Mesendoderm (in vitro differentiated cells): ENCODE results near the gene TFAP2C.
"Not testable (repeated sequence)": the region's sequence is repeated elsewhere in the genome, so short reads cannot be mapped to it uniquely, and the experiment has no call there.

Experiments
- DNase-seq: peaks from one replicate; pipeline ENCODE4 v3.0.0; 2013
- H2AK5ac ChIP-seq: 2 replicates; pipeline ENCODE4 v1.6.1; 2013; ENCODE audit warnings: low read length, inconsistent platforms
- H2BK120ac ChIP-seq: 2 replicates; pipeline ENCODE4 v1.6.1; 2013; ENCODE audit warnings: low read depth, mild to moderate bottlenecking, low read length, moderate library complexity, mixed read lengths
- H2BK15ac ChIP-seq: replicated peaks from 2 replicates; pipeline ENCODE4 v1.6.1; 2013; ENCODE audit warnings: low read depth, mild to moderate bottlenecking, moderate library complexity
- H2BK5ac ChIP-seq: 2 replicates; pipeline ENCODE4 v1.6.1; 2013; ENCODE audit warnings: low read length, inconsistent platforms
- H3K18ac ChIP-seq: 2 replicates; pipeline ENCODE4 v1.6.1; 2013; ENCODE audit warnings: mild to moderate bottlenecking, low read length, mixed read lengths
- H3K23ac ChIP-seq: one replicate; pipeline ENCODE4 v1.6.1; 2013; ENCODE audit warnings: low read length
- H3K27ac ChIP-seq: 2 replicates; pipeline ENCODE4 v1.5.1; 2013; ENCODE audit warnings: low read depth, mild to moderate bottlenecking, inconsistent platforms, low read length, moderate library complexity
- H3K27me3 ChIP-seq: 2 replicates; pipeline ENCODE4 v1.6.1; 2013; ENCODE audit warnings: low read length, control low read depth, mild to moderate bottlenecking, inconsistent platforms; ENCODE audit not compliant: insufficient read depth, poor library complexity
- H3K36me3 ChIP-seq: 2 replicates; pipeline ENCODE4 v1.6.1; 2013; ENCODE audit warnings: low read length, inconsistent platforms; ENCODE audit not compliant: control insufficient read depth, insufficient read depth
- H3K4ac ChIP-seq: one replicate; pipeline ENCODE4 v1.6.1; 2013; ENCODE audit warnings: low read depth, mild to moderate bottlenecking, low read length, moderate library complexity
- H3K4me1 ChIP-seq: 2 replicates; pipeline ENCODE4 v1.6.1; 2013; ENCODE audit warnings: low read depth, low read length, inconsistent platforms; ENCODE audit not compliant: control insufficient read depth
- H3K4me2 ChIP-seq: 2 replicates; pipeline ENCODE4 v1.6.1; 2013; ENCODE audit warnings: low read length
- H3K4me3 ChIP-seq: 2 replicates; pipeline ENCODE4 v1.5.1; 2013; ENCODE audit warnings: mild to moderate bottlenecking, low read length
- H3K56ac ChIP-seq: one replicate; pipeline ENCODE4 v1.6.1; 2013; ENCODE audit warnings: low read length
- H3K79me1 ChIP-seq: 2 replicates; pipeline ENCODE4 v1.6.1; 2013; ENCODE audit warnings: low read length, inconsistent platforms
- H3K79me2 ChIP-seq: 2 replicates; pipeline ENCODE4 v1.6.1; 2013; ENCODE audit warnings: mild to moderate bottlenecking, low read length; ENCODE audit not compliant: control insufficient read depth, insufficient read depth
- H3K9ac ChIP-seq: 2 replicates; pipeline ENCODE4 v1.6.1; 2013; ENCODE audit warnings: low read length, inconsistent platforms
- H4K5ac ChIP-seq: one replicate; pipeline ENCODE4 v1.6.1; 2013; ENCODE audit warnings: low read length
- H4K8ac ChIP-seq: one replicate; pipeline ENCODE4 v1.6.1; 2013; ENCODE audit warnings: low read depth, mild to moderate bottlenecking, control low read depth, low read length, moderate library complexity
- WGBS: extraction: QIAGEN DNeasy Blood & Tissue Kit; methylation state at CpG from one replicate; pipeline ENCODE4 v1.1.7; 2013; ENCODE audit warnings: low lambda C conversion rate, missing lambda C conversion rate; ENCODE audit not compliant: insufficient coverage; ENCODE audit errors: extremely low coverage; 5-methylcytosine and 5-hydroxymethylcytosine counted together

The TFAP2C gene

GRCh38 chr20:56617489-56617888 lies 11.6 kb upstream of the TFAP2C start:
- Histone ChIP-seq H2AK5ac (no peak overlapping the region), H3K27me3 (no peaks in the 10 kb centered on the region), H3K27ac (no peak overlapping the region), H3K18ac (no peak overlapping the region), H3K79me1 (no peaks in the 10 kb centered on the region), H2BK15ac (no peak overlapping the region), H4K5ac (no peak overlapping the region), H3K4me3 (no peak overlapping the region), H3K4me1 (no peaks in the 10 kb centered on the region), H2BK5ac (no peak overlapping the region), H3K4me2 (no peak overlapping the region), H3K9ac (no peak overlapping the region), H3K4ac (no peak overlapping the region), H3K79me2 (no peaks in the 10 kb centered on the region), H3K56ac (no peak overlapping the region), H2BK120ac (no peak overlapping the region), H3K36me3 (no peaks in the 10 kb centered on the region), H3K23ac (no peak overlapping the region), H4K8ac (no peak overlapping the region)
- DNase-seq, result no peak
- no CpG with 5 or more reads among the region's 4 CpGs for WGBS

DNA sequence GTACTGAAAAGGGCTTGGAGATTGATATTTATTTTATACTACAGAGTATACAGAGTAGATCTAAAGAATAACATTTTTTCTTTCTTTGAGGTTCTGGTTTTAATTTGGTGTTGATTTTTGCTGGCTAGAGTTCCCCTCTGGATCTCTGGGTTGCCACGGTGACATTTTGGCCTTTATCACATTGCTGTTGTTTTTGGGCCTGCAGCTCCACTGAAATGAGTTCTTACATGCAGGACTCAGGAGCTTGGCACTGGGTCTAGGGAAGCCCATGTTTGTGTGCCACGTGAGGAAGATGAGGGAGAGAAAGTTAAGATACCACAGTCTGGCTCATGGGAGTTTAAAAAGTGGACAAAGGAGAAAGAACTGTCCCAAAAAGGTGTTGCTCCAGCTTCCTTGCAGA lies 7.4 kb upstream of the TFAP2C start:
- Histone ChIP-seq H3K79me1 (no peaks in the 10 kb centered on the region), H3K4ac (no peak overlapping the region), H3K23ac (no peak overlapping the region), H3K27ac (no peak overlapping the region), H2BK15ac (no peak overlapping the region), H4K5ac (no peak overlapping the region), H3K4me1 (no peaks in the 10 kb centered on the region), H4K8ac (no peak overlapping the region), H3K36me3 (no peaks in the 10 kb centered on the region), H3K9ac (no peak overlapping the region), H3K56ac (no peak overlapping the region), H2AK5ac (no peak overlapping the region), H2BK120ac (no peak overlapping the region), H3K18ac (no peak overlapping the region), H3K79me2 (no peaks in the 10 kb centered on the region), H2BK5ac (no peak overlapping the region), H3K4me2 (no peak overlapping the region), H3K27me3 (peaks cover 8% of the 10 kb centered on the region), H3K4me3 (no peak overlapping the region)
- no peak for DNase-seq
- no CpG with 5 or more reads among the region's 2 CpGs for WGBS

- peaks cover 28% of the 10 kb centered on the region for H3K27me3 ChIP-seq
- not testable (repeated sequence) for H3K4me3 ChIP-seq, H3K4ac ChIP-seq
Observed at GRCh38 chr20:56623930-56624329, 5.2 kb upstream of the TFAP2C start.

DNA sequence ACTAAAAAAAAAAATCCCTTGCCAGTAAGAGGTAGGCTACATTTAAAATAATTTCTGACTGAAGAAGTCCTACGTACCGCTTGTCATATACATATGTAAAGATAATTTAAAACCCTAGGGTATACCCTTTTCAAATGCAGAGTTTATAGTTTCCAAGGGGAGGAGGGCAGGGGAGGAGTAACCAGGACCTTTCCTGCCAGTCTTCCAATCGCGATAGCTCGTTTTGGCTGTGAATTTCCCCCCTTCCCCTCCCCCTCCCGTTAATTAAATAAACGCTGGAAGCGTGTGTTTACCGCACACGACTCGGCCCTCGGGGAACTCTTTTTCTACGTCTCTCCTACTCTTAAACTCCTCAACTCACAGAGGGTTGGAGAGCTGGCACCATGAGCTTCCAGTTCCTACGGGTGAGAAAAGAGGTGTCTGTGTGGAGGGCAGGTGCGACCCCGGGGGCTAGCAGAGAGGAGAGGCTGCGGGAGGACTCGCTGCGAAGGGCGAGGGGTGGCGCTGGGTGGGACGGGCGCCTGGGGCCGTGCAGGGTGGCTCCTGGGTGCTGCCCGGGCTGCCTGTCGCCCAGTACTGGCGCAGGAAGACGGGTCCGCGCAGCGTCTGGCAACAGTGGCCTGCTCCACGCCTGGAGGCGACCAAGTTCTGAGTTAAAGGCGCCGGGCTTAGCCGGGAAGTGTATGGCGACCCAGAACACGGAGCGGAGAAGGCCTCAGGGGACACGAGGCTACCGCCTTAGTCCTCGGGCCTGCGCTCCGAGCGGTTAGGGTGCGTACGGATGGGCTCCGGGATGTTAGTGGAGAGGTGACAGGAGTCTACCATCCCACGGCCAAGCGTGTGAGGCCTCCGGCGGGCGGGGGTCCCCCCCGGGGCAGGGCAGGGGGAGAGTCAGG lies 4.1 kb upstream of the TFAP2C start:
- H3K4ac ChIP-seq, result no peak overlapping the region
- no peak overlapping the region for H3K27ac ChIP-seq
- peak; percentile 65 for DNase-seq
- H4K5ac ChIP-seq, result no peak overlapping the region
- H3K23ac ChIP-seq, result no peak overlapping the region
- peaks cover 28% of the 10 kb centered on the region for H3K27me3 ChIP-seq
- no peak overlapping the region for H2BK5ac ChIP-seq
- peaks cover 5% of the 10 kb centered on the region for H3K79me2 ChIP-seq
- no peaks in the 10 kb centered on the region for H3K36me3 ChIP-seq
- no peak overlapping the region for H3K18ac ChIP-seq
- no peak overlapping the region for H3K4me3 ChIP-seq
- peak overlapping the region; percentile 11 for H3K9ac ChIP-seq
- no CpG with 5 or more reads among the region's 54 CpGs for WGBS
- H3K56ac ChIP-seq, result peak overlapping the region; percentile 52
- H2BK15ac ChIP-seq, result no peak overlapping the region
- H3K79me1 ChIP-seq, result no peaks in the 10 kb centered on the region
- H2BK120ac ChIP-seq, result no peak overlapping the region
- no peaks in the 10 kb centered on the region for H3K4me1 ChIP-seq
- H2AK5ac ChIP-seq, result no peak overlapping the region
- H3K4me2 ChIP-seq, result peak overlapping the region; percentile 66
- no peak overlapping the region for H4K8ac ChIP-seq

More at GRCh38 chr20:56623930-56624329, 5.2 kb upstream of the TFAP2C start:
- not testable (repeated sequence) for H4K5ac ChIP-seq, H3K18ac ChIP-seq, H3K36me3 ChIP-seq, H3K4me2 ChIP-seq, H3K56ac ChIP-seq, H3K9ac ChIP-seq, H2BK15ac ChIP-seq, H4K8ac ChIP-seq, H3K23ac ChIP-seq, H3K79me1 ChIP-seq, H3K4me1 ChIP-seq, H3K27ac ChIP-seq, DNase-seq, H2AK5ac ChIP-seq, H2BK5ac ChIP-seq, H2BK120ac ChIP-seq, H3K79me2 ChIP-seq
- WGBS, result no CpG with 5 or more reads among the region's 10 CpGs

DNA sequence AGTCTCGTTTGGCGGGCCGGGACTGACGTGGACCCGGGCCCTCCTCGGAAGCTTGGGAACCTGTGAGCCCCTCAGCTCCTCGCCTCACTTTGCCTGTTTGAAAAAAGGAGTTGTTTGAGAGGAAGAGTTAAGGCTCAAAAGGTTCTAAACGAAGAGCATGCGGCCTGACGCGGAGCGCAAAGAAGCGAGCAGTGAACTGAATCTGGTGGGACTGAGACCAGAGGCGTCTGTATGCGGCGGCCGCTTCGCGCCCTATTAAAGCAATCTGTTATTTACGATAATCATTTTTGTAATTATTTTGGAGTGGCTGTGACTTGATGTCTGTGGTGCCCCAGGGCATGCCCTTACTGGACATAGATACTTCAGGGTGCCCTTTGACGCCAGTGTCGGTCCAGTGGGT lies 3.3 kb upstream of the TFAP2C start:
- Histone ChIP-seq H3K27me3 (peaks cover 28% of the 10 kb centered on the region), H3K18ac (peak overlapping the region; percentile 69), H3K27ac (no peak overlapping the region), H3K9ac (peak overlapping the region; percentile 32), H2BK15ac (no peak overlapping the region), H3K79me1 (no peaks in the 10 kb centered on the region), H2AK5ac (no peak overlapping the region), H3K4me3 (no peak overlapping the region), H3K56ac (peak overlapping the region; percentile 77), H3K4me2 (peak overlapping the region; percentile 66), H3K23ac (peak overlapping the region; percentile 6), H2BK120ac (no peak overlapping the region), H4K8ac (no peak overlapping the region), H3K79me2 (peaks cover 5% of the 10 kb centered on the region), H3K36me3 (no peaks in the 10 kb centered on the region), H3K4ac (no peak overlapping the region), H3K4me1 (no peaks in the 10 kb centered on the region), H4K5ac (no peak overlapping the region), H2BK5ac (no peak overlapping the region)
- peak; percentile 33 for DNase-seq
- WGBS, result no CpG with 5 or more reads among the region's 22 CpGs
